ENCODE measurements around the gene ANKRD35. TPM values are rescaled to one million over a fixed set of nuclear protein-coding genes. Genes with fewer than 3 reads are reported as not detected.

Gene ANKRD35
- total and polyA plus RNA-seq, 10 of the 15 experiments (the other 5 are each of a cell fraction or from before 2014, with no cell fraction given) = 0.01 to 0.08 TPM; not detected in 8

GRCh38 chr1:145846201-145846612 is 39.5 kb downstream of the ANKRD35 start:
- no peak for FAIRE-seq
- WGBS (ENCODE audit: insufficient coverage, insufficient replicate concordance, low lambda C conversion rate, missing lambda C conversion rate) = 26% methylated on average over 3 of the region's 3 CpGs
- TF ChIP-seq ZNF622 (IDR thresholded peaks at IDR 0.05) (no peak), YY1 (IDR thresholded peaks at IDR 0.05; ENCODE audit: low read depth, low read length) (peak; percentile 25; the same call in 1 of the 2 replicates), RAD21 (IDR thresholded peaks at IDR 0.05; ENCODE audit: insufficient read depth, low read depth, low read length) (peak; percentile 65), POLR2A (IDR thresholded peaks at IDR 0.05; ENCODE audit: low read depth, low read length) (peak; percentile 52; the same call in 1 of the 2 replicates), CREB1 (IDR thresholded peaks at IDR 0.05; ENCODE audit: low read depth) (no peak), HCFC1 (IDR thresholded peaks at IDR 0.05; ENCODE audit: low read length) (no peak), NR2C1 (IDR thresholded peaks at IDR 0.05) (no peak)
- TF ChIP-seq, protein P1, sequence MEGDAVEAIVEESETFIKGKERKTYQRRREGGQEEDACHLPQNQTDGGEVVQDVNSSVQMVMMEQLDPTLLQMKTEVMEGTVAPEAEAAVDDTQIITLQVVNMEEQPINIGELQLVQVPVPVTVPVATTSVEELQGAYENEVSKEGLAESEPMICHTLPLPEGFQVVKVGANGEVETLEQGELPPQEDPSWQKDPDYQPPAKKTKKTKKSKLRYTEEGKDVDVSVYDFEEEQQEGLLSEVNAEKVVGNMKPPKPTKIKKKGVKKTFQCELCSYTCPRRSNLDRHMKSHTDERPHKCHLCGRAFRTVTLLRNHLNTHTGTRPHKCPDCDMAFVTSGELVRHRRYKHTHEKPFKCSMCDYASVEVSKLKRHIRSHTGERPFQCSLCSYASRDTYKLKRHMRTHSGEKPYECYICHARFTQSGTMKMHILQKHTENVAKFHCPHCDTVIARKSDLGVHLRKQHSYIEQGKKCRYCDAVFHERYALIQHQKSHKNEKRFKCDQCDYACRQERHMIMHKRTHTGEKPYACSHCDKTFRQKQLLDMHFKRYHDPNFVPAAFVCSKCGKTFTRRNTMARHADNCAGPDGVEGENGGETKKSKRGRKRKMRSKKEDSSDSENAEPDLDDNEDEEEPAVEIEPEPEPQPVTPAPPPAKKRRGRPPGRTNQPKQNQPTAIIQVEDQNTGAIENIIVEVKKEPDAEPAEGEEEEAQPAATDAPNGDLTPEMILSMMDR (IDR thresholded peaks at IDR 0.05 in 2 of 3, conservative IDR thresholded peaks at IDR 0.05 in 1 of 3; ENCODE audit: control insufficient read depth in 2 of 3, extremely low read depth in 1 of 3, insufficient read depth in 1 of 3, low read depth in 3 of 3, low read length in 3 of 3) = peak; percentile 58 to 84 (median 83)
- CTCF ChIA-PET = interaction anchor here (0.6 to 8.2 kb wide), 27 partner anchors 11 to 191 kb away, joined by 3 to 172 read pairs (median 5); partner anchors contain the start of genes ANKRD34A, ANKRD35, HJV and ITGA10
- peak overlapping the region; percentile 71 for H2AFZ ChIP-seq (ENCODE audit: control insufficient read depth, low read depth, low read length)
- H3K9me3 ChIP-seq (replicated peaks; ENCODE audit: control insufficient read depth, insufficient read depth, low read length) = no peaks in the 10 kb centered on the region
- SMC1A ChIA-PET (ENCODE audit: uncharacterized antibody, unreplicated experiment) = interaction anchor here (0.7 to 5.5 kb wide), 6 partner anchors 12 to 163 kb away, joined by 3 to 54 read pairs (median 6); partner anchors contain the start of gene PIAS3
- no peak for DNase-seq (ENCODE audit: low read depth, low spot score)
- peak overlapping the region; percentile 71 for H3K9ac ChIP-seq (ENCODE audit: control insufficient read depth, insufficient read depth, low read length)
- in situ Hi-C loops (cut with MboI) (loop anchor here (5.0 kb wide), 1 partner anchor 161 kb away; no protein-coding TSS in a partner anchor), intact Hi-C loops (cut with micrococcal nuclease; ENCODE audit: unreplicated experiment) (loop anchor here (1.0 kb wide), 1 partner anchor 167 kb away; no protein-coding TSS in a partner anchor)
- BruUV-seq (replicated peaks) = no TSS peak
- H3K4me1 ChIP-seq (ENCODE audit: control insufficient read depth, insufficient read depth, low read length) = peaks cover 15% of the 10 kb centered on the region
- POLR2A ChIA-PET = interaction anchor here (0.8 to 3.0 kb wide), 4 partner anchors 11 to 116 kb away, joined by 3 to 24 read pairs (median 4); partner anchors contain the start of gene PIAS3
- peak overlapping the region; percentile 89 for H3K4me2 ChIP-seq (ENCODE audit: control insufficient read depth, insufficient read depth)
- peak; percentile 70 for ATAC-seq
- peaks cover under 1 to 15% of the 10 kb centered on the region in 2 experiments; a peak in 3 of 4 replicates for H3K36me3 ChIP-seq (ENCODE audit: control insufficient read depth in 2 of 2, insufficient read depth in 2 of 2, low read length in 1 of 2)
- no peaks in the 10 kb centered on the region for H4K20me1 ChIP-seq (ENCODE audit: control insufficient read depth, insufficient read depth)
- no peaks in the 10 kb centered on the region for H3K27me3 ChIP-seq (replicated peaks in 1 of 2; ENCODE audit: control insufficient read depth in 2 of 2, insufficient read depth in 2 of 2, low read length in 1 of 2)
- RAD21 ChIA-PET (ENCODE audit: unreplicated experiment) = interaction anchor here (0.9 to 4.5 kb wide), 7 partner anchors 12 to 166 kb away, joined by 3 to 69 read pairs (median 4); partner anchors contain the start of genes ANKRD34A, PIAS3, POLR3GL and RBM8A
- peak overlapping the region; percentile 89 for H3K4me3 ChIP-seq
- H3K79me2 ChIP-seq (ENCODE audit: control insufficient read depth, insufficient read depth, low read length) = no peaks in the 10 kb centered on the region
- H3K27ac ChIP-seq (ENCODE audit: control insufficient read depth, insufficient read depth) = peak overlapping the region; percentile 83

Data from GM12878 (cell line).